H1 (cell line): ENCODE measurements around the gene ZSCAN10. TPM values are rescaled to one million over a fixed set of nuclear protein-coding genes. Genes with fewer than 3 reads are reported as not detected.
A peak's percentile ranks its signal among the peaks of the same experiment; 100 is the strongest.

Source experiments
- BACH1 ChIP-seq: IDR thresholded peaks from 2 replicates; pipeline ENCODE4 v1.6.1; 2012; ENCODE audit warnings: low read length, improper control_type of control experiment
- HDAC2 ChIP-seq, 2 experiments: fragments of 300-600 bp in 1 of 2; sonication (generic) in 1 of 2; IDR thresholded peaks; 2 replicates each; pipeline ENCODE4 v1.6.1; 2011 to 2012; ENCODE audit warnings: low read depth in 2 of 2, low read length in 2 of 2, mild to moderate bottlenecking in 2 of 2, moderate library complexity in 2 of 2, borderline replicate concordance in 1 of 2, inconsistent platforms in 1 of 2
- RAD21 ChIP-seq, 2 experiments: IDR thresholded peaks in 1 of 2; conservative IDR thresholded peaks in 1 of 2; 2 replicates each; pipeline ENCODE4 v1.6.1; 2011; ENCODE audit warnings: low read depth in 2 of 2, low read length in 2 of 2, improper control_type of control experiment in 1 of 2, inconsistent platforms in 1 of 2, mild to moderate bottlenecking in 1 of 2, moderate library complexity in 1 of 2
- TAF7 ChIP-seq: optimal IDR thresholded peaks from 2 replicates; pipeline ENCODE3; 2011; ENCODE audit warnings: low read depth, mild to moderate bottlenecking, inconsistent platforms, low read length, moderate library complexity, borderline replicate concordance
- YY1 ChIP-seq: IDR thresholded peaks from 2 replicates; pipeline ENCODE4 v1.6.1; 2011; ENCODE audit warnings: low read depth, mild to moderate bottlenecking, low read length
- polyA plus RNA-seq, 7 experiments: library from polyadenylated mRNA; depleted of rRNA in 3 of 7; stranded (reverse) in 5 of 7; unstranded in 2 of 7; fragments of >200 nt in 5 of 7; fragments of 200-250 nt in 2 of 7; gene quantifications; 1 replicate in 5 of 7; 2 replicates in 1 of 7; 4 replicates in 1 of 7; pipeline versions ENCODE4 v1.2.1 to v1.2.3, GENCODE V29; 2011 to 2013; ENCODE audit warnings: missing spikeins in 2 of 7, mixed read lengths in 2 of 7
- total RNA-seq: library from RNA; stranded (reverse); fragmentation: NEBNext Ultra II Directional; extraction: Animal tissue kit (Norgen Biotek cat#: 25700); gene quantifications from 2 replicates; pipeline ENCODE4 v1.2.1, GENCODE V29; 2021

ZSCAN10 gene
- total and polyA plus RNA-seq, 2 of the 8 experiments (the other 6 are each of a cell fraction or from before 2014, with no cell fraction given), result 209 to 314 TPM

DNA sequence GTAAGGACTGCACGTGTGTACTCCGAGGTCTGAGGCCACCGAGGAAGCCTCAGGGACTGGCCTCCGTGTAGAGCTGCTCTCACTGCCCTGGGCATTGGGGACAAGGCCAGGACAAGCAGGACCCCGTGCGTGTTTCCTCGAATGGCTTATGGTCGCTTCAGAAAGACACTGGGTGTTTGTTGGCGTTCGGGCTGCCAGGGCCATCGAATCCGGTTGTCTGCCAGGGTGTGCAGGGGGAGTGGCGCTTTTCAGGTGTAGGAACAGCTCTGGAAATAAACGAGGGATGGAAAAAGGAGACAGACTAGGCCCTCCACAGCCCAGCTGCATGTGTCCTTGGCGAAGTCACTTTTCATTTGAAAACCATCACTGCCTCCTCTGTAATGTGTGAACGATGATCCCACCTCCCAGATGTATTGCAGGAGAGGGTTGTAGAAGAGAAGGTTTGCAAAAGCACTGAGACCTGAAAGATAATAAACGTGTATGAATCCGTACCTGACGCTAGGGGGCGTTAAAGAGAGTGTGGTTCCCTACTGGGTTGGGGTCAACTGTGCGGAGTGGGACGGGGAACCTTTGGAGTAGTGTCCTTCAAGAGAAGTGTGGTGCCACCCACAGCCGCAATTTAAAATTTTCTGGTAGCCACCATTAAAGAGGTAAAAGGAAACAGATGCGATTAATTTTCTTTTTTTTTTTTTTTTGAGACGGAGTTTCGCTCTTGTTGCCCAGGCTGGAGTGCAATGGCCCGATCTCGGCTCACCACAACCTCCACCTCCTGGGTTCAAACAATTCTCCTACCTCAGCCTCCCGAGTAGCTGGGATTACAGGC, 2.1 kb upstream of the ZSCAN10 start (continued):
- TF ChIP-seq TAF7 (no peak), RAD21 (IDR thresholded peaks at IDR 0.05 in 1 of 2, conservative IDR thresholded peaks at IDR 0.05 in 1 of 2; ENCODE audit: low read depth in 2 of 2, low read length in 2 of 2) (peak; percentile 14 to 45; a peak in 3 of 4 replicates), HDAC2 (IDR thresholded peaks at IDR 0.05; ENCODE audit: borderline replicate concordance in 1 of 2, low read depth in 2 of 2, low read length in 2 of 2) (peak in 1 of 2 experiments; percentile 26; a peak in 1 of 4 replicates), BACH1 (peak; percentile 34; the same call in 1 of the 2 replicates), YY1 (0 out of 2 replicates have a peak, but pooled peaks have one; percentile 31)
- TF ChIP-seq, all 59 proteins: peak for 9
